Keratinocyte (primary cell): ENCODE measurements around the gene MSS51. TPM values are rescaled to one million over a fixed set of nuclear protein-coding genes. Genes with fewer than 3 reads are reported as not detected.

ENCODE experiments used
- DNase-seq: peaks from one replicate; pipeline ENCODE4 v3.0.0-alpha.2; 2011; ENCODE audit warnings: low read depth, missing footprints, low spot score
- FAIRE-seq: peaks from 2 replicates; lab custom pipeline; 2011; peaks lifted over from hg19 to GRCh38; lab: Jason Lieb, UNC
- H2AFZ ChIP-seq: 2 replicates; pipeline ENCODE4 v1.6.0; 2012; ENCODE audit warnings: low read length, control low read depth, inconsistent platforms; ENCODE audit not compliant: control insufficient read depth
- H3K27ac ChIP-seq: 2 replicates; pipeline ENCODE4 v1.5.1; 2011; ENCODE audit warnings: low read length; ENCODE audit not compliant: control insufficient read depth, insufficient read depth
- H3K27me3 ChIP-seq: 3 replicates; pipeline ENCODE4 v1.6.0; 2011; ENCODE audit warnings: low read length; ENCODE audit not compliant: control insufficient read depth, insufficient read depth; ENCODE audit errors: extremely low read depth
- H3K36me3 ChIP-seq, 2 experiments: 2 replicates in 1 of 2; 3 replicates in 1 of 2; pipeline ENCODE4 v1.5.1; 2011; ENCODE audit warnings: low read length in 2 of 2, mild to moderate bottlenecking in 1 of 2; ENCODE audit not compliant: control insufficient read depth in 2 of 2, insufficient read depth in 2 of 2; ENCODE audit errors: extremely low read depth in 1 of 2
- H3K4me1 ChIP-seq: 3 replicates; pipeline ENCODE4 v1.5.1; 2011; ENCODE audit warnings: low read length; ENCODE audit not compliant: control insufficient read depth, insufficient read depth; ENCODE audit errors: extremely low read depth
- H3K4me2 ChIP-seq: 3 replicates; pipeline ENCODE4 v1.6.0; 2011; ENCODE audit warnings: low read depth, low read length; ENCODE audit not compliant: control insufficient read depth, insufficient read depth; ENCODE audit errors: extremely low read depth
- H3K4me3 ChIP-seq, 3 experiments: fragments of 200-600 bp in 1 of 3; sonication (generic) in 1 of 3; 2 replicates in 2 of 3; 3 replicates in 1 of 3; pipeline ENCODE4 v1.5.1; 2011 to 2016; ENCODE audit warnings: low read length in 3 of 3, mild to moderate bottlenecking in 3 of 3, control low read depth in 2 of 3, inconsistent platforms in 1 of 3, low read depth in 1 of 3, mixed read lengths in 1 of 3, mixed run types in 1 of 3, moderate library complexity in 1 of 3; ENCODE audit not compliant: control insufficient read depth in 2 of 3, insufficient read depth in 2 of 3; ENCODE audit errors: extremely low read depth in 1 of 3
- H3K79me2 ChIP-seq: 2 replicates; pipeline ENCODE4 v1.6.0; 2012; ENCODE audit warnings: low read length; ENCODE audit not compliant: control insufficient read depth, insufficient read depth
- H3K9ac ChIP-seq: 3 replicates; pipeline ENCODE4 v1.6.0; 2011; ENCODE audit warnings: low read length; ENCODE audit not compliant: control insufficient read depth, insufficient read depth; ENCODE audit errors: extremely low read depth
- H3K9me1 ChIP-seq: 3 replicates; pipeline ENCODE4 v1.6.0; 2011; ENCODE audit warnings: low read length; ENCODE audit not compliant: control insufficient read depth, insufficient read depth; ENCODE audit errors: extremely low read depth
- H3K9me3 ChIP-seq: 2 replicates; pipeline ENCODE4 v1.5.1; 2012; ENCODE audit warnings: low read depth, low read length; ENCODE audit not compliant: control insufficient read depth
- H4K20me1 ChIP-seq: 3 replicates; pipeline ENCODE4 v1.6.0; 2011; ENCODE audit warnings: low read length; ENCODE audit not compliant: control insufficient read depth, insufficient read depth; ENCODE audit errors: extremely low read depth
- EZH2 ChIP-seq: IDR thresholded peaks from one replicate; pipeline ENCODE4 v1.6.1; 2012; ENCODE audit warnings: inconsistent platforms, mild to moderate bottlenecking, low read length, moderate library complexity
- dilution Hi-C: fragments of 300-500 bp; cut with MboI; formaldehyde crosslinking; loops from one replicate; pipeline ENCODE4 v1.7.0; 2020; ENCODE audit warnings: low sequenced_read_pairs; ENCODE audit not compliant: extremely low pct_ligation_motif_present
- polyA plus RNA-seq, 5 experiments: library from polyadenylated mRNA; depleted of rRNA in 3 of 5; stranded (reverse) in 3 of 5; stranded (forward) in 1 of 5; unstranded in 1 of 5; fragments of >200 nt; gene quantifications; 1 replicate in 1 of 5; 2 replicates in 3 of 5; 3 replicates in 1 of 5; pipeline versions ENCODE4 v1.2.1 to v1.2.3, GENCODE V29; 2011 to 2012; ENCODE audit warnings: missing spikeins in 2 of 5, low read depth in 1 of 5, low replicate concordance in 1 of 5
- TF ChIP-seq, protein P1 (sequence below), 3 experiments: IDR thresholded peaks in 1 of 3; conservative IDR thresholded peaks in 1 of 3; optimal IDR thresholded peaks in 1 of 3; 2 replicates in 2 of 3; 3 replicates in 1 of 3; pipeline versions ENCODE3 to v1.5.1; 2011; ENCODE audit warnings: low read length in 3 of 3, mild to moderate bottlenecking in 3 of 3, moderate library complexity in 2 of 3, control low read depth in 1 of 3, inconsistent platforms in 1 of 3; ENCODE audit not compliant: insufficient read depth in 2 of 3; ENCODE audit errors: extremely low read depth in 1 of 3

MSS51 gene
- polyA plus RNA-seq, 1 donor (not counting 4 experiments of a cell fraction or from before 2014, with no cell fraction given), result 1.3 TPM

DNA sequence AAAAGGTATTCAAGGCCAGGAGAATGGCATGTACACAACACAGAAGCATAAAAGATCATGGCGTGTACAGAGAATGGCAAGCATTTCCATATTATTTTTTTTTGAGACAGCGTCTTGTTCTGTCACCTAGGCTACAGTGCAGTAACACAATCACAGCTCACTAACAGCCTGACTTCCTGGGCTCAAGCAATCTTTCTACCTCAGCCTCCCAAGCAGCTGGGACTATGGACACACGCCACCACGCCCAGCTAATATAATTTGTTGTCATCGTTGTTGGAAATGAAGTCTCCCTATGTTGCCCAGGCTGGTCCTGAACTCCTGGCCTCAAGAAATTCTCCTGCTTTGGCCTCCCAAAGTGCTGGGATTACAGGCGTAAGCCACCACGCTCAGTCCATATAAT lies 46.8 kb downstream of the MSS51 start:
- Histone ChIP-seq H3K4me2 (no peak overlapping the region), H3K9me1 (no peaks in the 10 kb centered on the region), H3K27ac (no peak overlapping the region), H3K9me3 (no peaks in the 10 kb centered on the region), H3K4me1 (no peaks in the 10 kb centered on the region), H4K20me1 (no peaks in the 10 kb centered on the region), H3K9ac (no peak overlapping the region), H2AFZ (no peak overlapping the region), H3K27me3 (no peaks in the 10 kb centered on the region), H3K4me3 (no peak overlapping the region), H3K79me2 (peaks cover 7% of the 10 kb centered on the region), H3K36me3 (peaks cover 22 to 51% of the 10 kb centered on the region in 2 experiments)
- no peak for DNase-seq
- no peak for TF ChIP-seq EZH2
- TF ChIP-seq, protein P1, sequence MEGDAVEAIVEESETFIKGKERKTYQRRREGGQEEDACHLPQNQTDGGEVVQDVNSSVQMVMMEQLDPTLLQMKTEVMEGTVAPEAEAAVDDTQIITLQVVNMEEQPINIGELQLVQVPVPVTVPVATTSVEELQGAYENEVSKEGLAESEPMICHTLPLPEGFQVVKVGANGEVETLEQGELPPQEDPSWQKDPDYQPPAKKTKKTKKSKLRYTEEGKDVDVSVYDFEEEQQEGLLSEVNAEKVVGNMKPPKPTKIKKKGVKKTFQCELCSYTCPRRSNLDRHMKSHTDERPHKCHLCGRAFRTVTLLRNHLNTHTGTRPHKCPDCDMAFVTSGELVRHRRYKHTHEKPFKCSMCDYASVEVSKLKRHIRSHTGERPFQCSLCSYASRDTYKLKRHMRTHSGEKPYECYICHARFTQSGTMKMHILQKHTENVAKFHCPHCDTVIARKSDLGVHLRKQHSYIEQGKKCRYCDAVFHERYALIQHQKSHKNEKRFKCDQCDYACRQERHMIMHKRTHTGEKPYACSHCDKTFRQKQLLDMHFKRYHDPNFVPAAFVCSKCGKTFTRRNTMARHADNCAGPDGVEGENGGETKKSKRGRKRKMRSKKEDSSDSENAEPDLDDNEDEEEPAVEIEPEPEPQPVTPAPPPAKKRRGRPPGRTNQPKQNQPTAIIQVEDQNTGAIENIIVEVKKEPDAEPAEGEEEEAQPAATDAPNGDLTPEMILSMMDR (optimal IDR thresholded peaks at IDR 0.05 in 1 of 3, IDR thresholded peaks at IDR 0.05 in 1 of 3, conservative IDR thresholded peaks at IDR 0.05 in 1 of 3; ENCODE audit: extremely low read depth in 1 of 3, insufficient read depth in 2 of 3, low read length in 3 of 3), result no peak
- FAIRE-seq, result no peak
- dilution Hi-C loops, result loop anchor here (25.0 kb wide), 1 partner anchor 124 kb away; the partner anchor contains the start of gene MRPS16

DNA sequence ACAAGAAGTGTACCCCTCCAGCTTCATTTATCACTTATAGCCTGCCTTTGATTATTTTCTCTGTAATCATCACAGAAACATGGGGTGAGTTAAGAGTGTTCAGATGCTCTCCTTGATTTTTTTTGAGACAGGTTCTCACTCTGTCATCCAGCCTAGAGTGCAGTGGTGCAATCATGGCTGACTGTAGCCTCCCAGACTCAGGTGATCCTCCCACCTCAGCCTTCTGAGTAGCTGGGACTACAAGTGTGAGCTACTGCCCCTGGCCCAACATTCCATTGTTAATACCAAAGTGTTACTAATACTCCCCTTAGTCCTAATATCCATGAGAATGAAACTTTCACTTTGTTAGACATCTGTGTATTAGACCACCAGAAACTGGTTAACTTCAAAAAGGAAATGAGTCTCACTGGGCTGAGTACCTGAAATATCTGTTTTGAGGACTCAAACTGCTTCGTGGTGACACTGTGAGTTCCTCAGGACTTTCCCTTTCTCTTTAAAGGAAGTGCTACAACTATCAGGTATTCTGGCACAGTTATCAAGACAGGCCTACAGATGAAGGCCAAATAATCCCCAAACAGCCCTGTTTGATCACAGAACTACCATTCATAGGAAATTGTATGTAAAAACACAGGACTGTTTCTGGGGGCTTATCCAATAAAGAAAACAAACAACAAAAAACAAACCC lies 54.2 kb downstream of the MSS51 start:
- Histone ChIP-seq H3K36me3 (peaks cover 19 to 36% of the 10 kb centered on the region in 2 experiments), H3K27me3 (no peaks in the 10 kb centered on the region), H3K27ac (no peak overlapping the region), H3K4me2 (no peak overlapping the region), H3K4me1 (peaks cover 12% of the 10 kb centered on the region), H2AFZ (no peak overlapping the region), H3K9ac (no peak overlapping the region), H3K79me2 (no peaks in the 10 kb centered on the region), H4K20me1 (no peaks in the 10 kb centered on the region), H3K9me3 (no peaks in the 10 kb centered on the region), H3K9me1 (no peaks in the 10 kb centered on the region), H3K4me3 (no peak overlapping the region)
- dilution Hi-C loops, result loop anchor here (25.0 kb wide), 1 partner anchor 117 kb away; the partner anchor contains the start of gene MRPS16
- TF ChIP-seq, protein P1 (optimal IDR thresholded peaks at IDR 0.05 in 1 of 3, IDR thresholded peaks at IDR 0.05 in 1 of 3, conservative IDR thresholded peaks at IDR 0.05 in 1 of 3; ENCODE audit: extremely low read depth in 1 of 3, insufficient read depth in 2 of 3, low read length in 3 of 3), result no peak
- TF ChIP-seq EZH2, result no peak
- no peak for DNase-seq
- no peak for FAIRE-seq
